Measurements from ENCODE around the gene CREG2.

CREG2 gene

GRCh38 chr2:101395545-101396315 is 8.4 kb upstream of the CREG2 start:
- ChIA-PET CTCF (interaction anchor here (0.9 kb wide), 1 partner anchor 9 kb away, joined by 4 read pairs; the partner anchor contains the start of gene CREG2), POLR2A (no interaction called here)
- TF ChIP-seq CTBP1 (IDR thresholded peaks at IDR 0.05; ENCODE audit: borderline replicate concordance) (no peak), ARNT (IDR thresholded peaks at IDR 0.05) (no peak), FOXA1 (IDR thresholded peaks at IDR 0.05) (no peak), L3MBTL2 (conservative IDR thresholded peaks at IDR 0.05) (no peak)
- no peak for DNase-seq (ENCODE audit: extremely low spot score)

GRCh38 chr2:101388232-101388631 is 929 bp upstream of the CREG2 start:
- TF ChIP-seq L3MBTL2 (conservative IDR thresholded peaks at IDR 0.05), result no peak
- no peak for TF ChIP-seq NFRKB (IDR thresholded peaks at IDR 0.05)
- TF ChIP-seq ELF4 (IDR thresholded peaks at IDR 0.05), result no peak
- TF ChIP-seq ZNF384 (IDR thresholded peaks at IDR 0.05), result no peak
- TF ChIP-seq ARNT (IDR thresholded peaks at IDR 0.05), result no peak
- no peak for TF ChIP-seq CTBP1 (IDR thresholded peaks at IDR 0.05; ENCODE audit: borderline replicate concordance)
- no peak for TF ChIP-seq LEF1 (IDR thresholded peaks at IDR 0.05; ENCODE audit: borderline replicate concordance)
- TF ChIP-seq SUZ12 (IDR thresholded peaks at IDR 0.05), result no peak
- ChIA-PET POLR2A (interaction anchor here (0.8 to 1.6 kb wide), 2 partner anchors 39 to 46 kb away, joined by 3 read pairs; no protein-coding TSS in a partner anchor), CTCF (interaction anchor here (0.6 to 2.3 kb wide), 12 partner anchors 10 to 357 kb away, joined by 3 to 15 read pairs (median 4); no protein-coding TSS in a partner anchor)
- no peak for DNase-seq (ENCODE audit: extremely low spot score)

GRCh38 chr2:101386599-101387150 is 628 bp downstream of the CREG2 start:
- POLR2A ChIA-PET, result interaction anchor here (1.0 kb wide), 2 partner anchors 22 to 78 kb away, joined by 4 read pairs; partner anchors contain the start of gene RNF149
- TF ChIP-seq ELF4 (IDR thresholded peaks at IDR 0.05) (no peak), PKNOX1 (IDR thresholded peaks at IDR 0.05) (no peak), NFRKB (IDR thresholded peaks at IDR 0.05) (no peak), L3MBTL2 (conservative IDR thresholded peaks at IDR 0.05) (no peak), HDGF (IDR thresholded peaks at IDR 0.05; ENCODE audit: borderline replicate concordance) (no peak), TARDBP (IDR thresholded peaks at IDR 0.05) (no peak), BHLHE40 (IDR thresholded peaks at IDR 0.05; ENCODE audit: borderline replicate concordance) (no peak)
- CTCF ChIA-PET, result interaction anchor here (0.6 to 2.3 kb wide), 13 partner anchors 10 to 497 kb away, joined by 3 to 15 read pairs (median 3); no protein-coding TSS in a partner anchor
- DNase-seq (ENCODE audit: extremely low spot score), result peak; percentile 25

- ChIA-PET POLR2A (no interaction called here), CTCF (no interaction called here)
- no peak for TF ChIP-seq L3MBTL2 (conservative IDR thresholded peaks at IDR 0.05)
- no peak for TF ChIP-seq FOXA1 (IDR thresholded peaks at IDR 0.05)
- TF ChIP-seq FOXK2 (IDR thresholded peaks at IDR 0.05), result no peak
- no peak for TF ChIP-seq SUZ12 (IDR thresholded peaks at IDR 0.05)
- TF ChIP-seq FOXM1 (IDR thresholded peaks at IDR 0.05; ENCODE audit: borderline replicate concordance), result no peak
- TF ChIP-seq NFRKB (IDR thresholded peaks at IDR 0.05), result no peak
- TF ChIP-seq SP1 (IDR thresholded peaks at IDR 0.05), result no peak
- no peak for TF ChIP-seq ZNF384 (IDR thresholded peaks at IDR 0.05)
- no peak for TF ChIP-seq BHLHE40 (IDR thresholded peaks at IDR 0.05; ENCODE audit: borderline replicate concordance)
- TF ChIP-seq CTBP1 (IDR thresholded peaks at IDR 0.05; ENCODE audit: borderline replicate concordance), result no peak
- no peak for TF ChIP-seq HDGF (IDR thresholded peaks at IDR 0.05; ENCODE audit: borderline replicate concordance)
- TF ChIP-seq PKNOX1 (IDR thresholded peaks at IDR 0.05), result no peak
- DNase-seq (ENCODE audit: extremely low spot score), result no peak
These were observed 4.2 kb downstream of the CREG2 start for GRCh38 chr2:101383016-101383541.

GRCh38 chr2:101382442-101382841 is 4.9 kb downstream of the CREG2 start:
- TF ChIP-seq LEF1 (IDR thresholded peaks at IDR 0.05; ENCODE audit: borderline replicate concordance), result no peak
- TF ChIP-seq ELF4 (IDR thresholded peaks at IDR 0.05), result no peak
- no peak for TF ChIP-seq NFRKB (IDR thresholded peaks at IDR 0.05)
- TF ChIP-seq BHLHE40 (IDR thresholded peaks at IDR 0.05; ENCODE audit: borderline replicate concordance), result no peak
- no peak for TF ChIP-seq FOXA1 (IDR thresholded peaks at IDR 0.05)
- TF ChIP-seq HDGF (IDR thresholded peaks at IDR 0.05; ENCODE audit: borderline replicate concordance), result no peak
- TF ChIP-seq PKNOX1 (IDR thresholded peaks at IDR 0.05), result no peak
- ChIA-PET CTCF (interaction anchor here (1.5 kb wide), 1 partner anchor 177 kb away, joined by 6 read pairs; no protein-coding TSS in a partner anchor), POLR2A (interaction anchor here (0.7 kb wide), 1 partner anchor 380 kb away, joined by 3 read pairs; the partner anchor contains the start of gene RPL31)
- DNase-seq (ENCODE audit: extremely low spot score), result no peak

GRCh38 chr2:101380376-101380775 is 6.9 kb downstream of the CREG2 start:
- POLR2A ChIA-PET, result no interaction called here
- DNase-seq (ENCODE audit: extremely low spot score), result no peak
- CTCF ChIA-PET, result interaction anchor here (0.9 kb wide), 1 partner anchor 38 kb away, joined by 4 read pairs; no protein-coding TSS in a partner anchor
- no peak for TF ChIP-seq FOXK2 (IDR thresholded peaks at IDR 0.05)
- TF ChIP-seq ZNF384 (IDR thresholded peaks at IDR 0.05), result no peak
